Measurements from ENCODE around the gene LOC101059915.

- TF ChIP-seq, protein P1, sequence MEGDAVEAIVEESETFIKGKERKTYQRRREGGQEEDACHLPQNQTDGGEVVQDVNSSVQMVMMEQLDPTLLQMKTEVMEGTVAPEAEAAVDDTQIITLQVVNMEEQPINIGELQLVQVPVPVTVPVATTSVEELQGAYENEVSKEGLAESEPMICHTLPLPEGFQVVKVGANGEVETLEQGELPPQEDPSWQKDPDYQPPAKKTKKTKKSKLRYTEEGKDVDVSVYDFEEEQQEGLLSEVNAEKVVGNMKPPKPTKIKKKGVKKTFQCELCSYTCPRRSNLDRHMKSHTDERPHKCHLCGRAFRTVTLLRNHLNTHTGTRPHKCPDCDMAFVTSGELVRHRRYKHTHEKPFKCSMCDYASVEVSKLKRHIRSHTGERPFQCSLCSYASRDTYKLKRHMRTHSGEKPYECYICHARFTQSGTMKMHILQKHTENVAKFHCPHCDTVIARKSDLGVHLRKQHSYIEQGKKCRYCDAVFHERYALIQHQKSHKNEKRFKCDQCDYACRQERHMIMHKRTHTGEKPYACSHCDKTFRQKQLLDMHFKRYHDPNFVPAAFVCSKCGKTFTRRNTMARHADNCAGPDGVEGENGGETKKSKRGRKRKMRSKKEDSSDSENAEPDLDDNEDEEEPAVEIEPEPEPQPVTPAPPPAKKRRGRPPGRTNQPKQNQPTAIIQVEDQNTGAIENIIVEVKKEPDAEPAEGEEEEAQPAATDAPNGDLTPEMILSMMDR (IDR thresholded peaks at IDR 0.05) = peak in 2 of 3 donors; percentile 20 to 22
- TF ChIP-seq EP300 (IDR thresholded peaks at IDR 0.05) = no peak
- TF ChIP-seq POLR2A (IDR thresholded peaks at IDR 0.05) = no peak
These were observed 14.9 kb upstream of the LOC101059915 start for GRCh38 chrX:71652405-71652804.

Data from ovary (tissue), 3 donors.